Caco-2 (cell line): ENCODE results near the gene SVIL. TPM values are rescaled to one million over a fixed set of nuclear protein-coding genes. Genes with fewer than 3 reads are reported as not detected.
"Not testable (repeated sequence)": the region's sequence is repeated elsewhere in the genome, so short reads cannot be mapped to it uniquely, and the experiment has no call there.

Experiments used
- BruUV-seq: library from RNA; stranded (reverse); fragments of 400-500 nt; replicated peaks from 2 replicates; lab custom pipeline; 2021; lab: Mats Ljungman, UMichigan
- CTCF ChIA-PET: fragments of 300-600 bp; sonication (Branson Sonifier 250); formaldehyde crosslinking; loops from one replicate; lab custom pipeline; 2022; ENCODE audit warnings: antibody characterized with exemption; lab: Charles Lee
- POLR2A ChIA-PET: fragments of 300-600 bp; sonication (Branson Sonifier 250); formaldehyde crosslinking; loops from one replicate; lab custom pipeline; 2022; ENCODE audit warnings: antibody characterized with exemption; lab: Charles Lee
- DNase-seq, 2 experiments: peaks; one replicate each; pipeline versions ENCODE4 v3.0.0 to v3.0.0-alpha.2; 2020 to 2022
- H3K27me3 ChIP-seq: replicated peaks from 2 replicates; pipeline ENCODE4 v1.6.0; 2011; ENCODE audit warnings: low read length; ENCODE audit not compliant: control insufficient read depth, insufficient read depth
- H3K36me3 ChIP-seq: 2 replicates; pipeline ENCODE4 v1.5.1; 2011; ENCODE audit warnings: low read length; ENCODE audit not compliant: control insufficient read depth, insufficient read depth
- H3K4me1 ChIP-seq: fragments of 250-450 bp; sonication (Bioruptor Pico); 2 replicates; pipeline ENCODE4 v1.5.1; 2020; ENCODE audit warnings: mild to moderate bottlenecking
- H3K4me3 ChIP-seq: 2 replicates; pipeline ENCODE4 v1.5.1; 2011; ENCODE audit warnings: low read depth, mild to moderate bottlenecking, control low read depth, low read length
- H3K9me3 ChIP-seq: fragments of 250-450 bp; sonication (Bioruptor Pico); 2 replicates; pipeline ENCODE4 v1.5.1; 2020; ENCODE audit warnings: mild to moderate bottlenecking, moderate library complexity
- H3K27ac Mint-ChIP-seq: one replicate; pipeline ENCODE4 v1.8.0; 2022; ENCODE audit warnings: mixed read lengths; ENCODE audit not compliant: unreplicated experiment
- H3K27me3 Mint-ChIP-seq: one replicate; pipeline ENCODE4 v1.8.0; 2022; ENCODE audit warnings: mixed read lengths; ENCODE audit not compliant: insufficient read depth, unreplicated experiment
- H3K36me3 Mint-ChIP-seq: one replicate; pipeline ENCODE4 v1.8.0; 2022; ENCODE audit warnings: mild to moderate bottlenecking, mixed read lengths; ENCODE audit not compliant: insufficient read depth, unreplicated experiment
- H3K4me1 Mint-ChIP-seq: one replicate; pipeline ENCODE4 v1.8.0; 2022; ENCODE audit warnings: low read depth, mixed read lengths; ENCODE audit not compliant: unreplicated experiment
- H3K4me3 Mint-ChIP-seq: one replicate; pipeline ENCODE4 v1.8.0; 2022; ENCODE audit warnings: mild to moderate bottlenecking, moderate library complexity, mixed read lengths; ENCODE audit not compliant: unreplicated experiment
- H3K9me3 Mint-ChIP-seq: one replicate; pipeline ENCODE4 v1.8.0; 2022; ENCODE audit warnings: mixed read lengths; ENCODE audit not compliant: unreplicated experiment
- intact Hi-C: fragments of 100-400 bp; cut with micrococcal nuclease; formaldehyde crosslinking; loops from one replicate; pipeline ENCODE4 v1.10.0; 2022; ENCODE audit not compliant: unreplicated experiment
- total RNA-seq: library from RNA; stranded (reverse); gene quantifications from 2 replicates; pipeline ENCODE4 v1.2.3, GENCODE V29; 2022
- TF ChIP-seq, protein P1 (sequence below), 2 experiments: fragments of 200-600 bp in 1 of 2; IDR thresholded peaks; 1 replicate in 1 of 2; 2 replicates in 1 of 2; pipeline versions ENCODE4 v1.5.1 to v1.8.0; 2011 to 2022; ENCODE audit warnings: antibody characterized with exemption in 1 of 2, control low read depth in 1 of 2, inconsistent platforms in 1 of 2, low read depth in 1 of 2, low read length in 1 of 2, mild to moderate bottlenecking in 1 of 2, moderate library complexity in 1 of 2; ENCODE audit not compliant: insufficient read depth in 1 of 2, severe bottlenecking in 1 of 2, unreplicated experiment in 1 of 2

SVIL gene
- total RNA-seq, 1 experiment from 2014 or later = 54.4 TPM

DNA sequence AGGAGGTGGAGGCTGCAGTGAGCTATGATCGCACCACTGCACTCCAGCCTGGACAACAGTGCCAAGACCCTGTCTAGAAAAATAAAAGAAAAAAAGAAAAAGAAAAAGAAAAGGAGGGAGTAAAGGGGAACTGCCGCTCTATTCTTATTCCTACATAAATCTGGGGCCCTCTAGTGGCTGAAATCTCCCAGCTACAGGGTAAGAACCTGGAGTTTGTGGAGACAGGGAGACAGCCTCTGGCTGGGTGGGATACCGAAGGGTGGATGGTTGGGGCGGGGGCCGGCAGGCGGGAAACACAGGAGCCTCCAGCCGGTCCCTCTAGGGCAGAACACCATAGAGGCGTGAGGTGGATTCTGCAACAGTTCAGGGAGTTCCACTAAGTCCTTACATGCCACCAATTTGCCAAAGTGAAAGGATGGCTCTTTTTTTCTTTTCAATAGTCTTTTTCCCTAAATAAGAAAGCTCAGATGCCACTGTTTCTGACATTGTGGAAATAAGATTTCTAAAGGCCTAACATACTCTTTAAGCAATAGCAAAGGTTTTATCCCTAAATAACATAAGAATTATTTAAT lies 117.3 kb downstream of the SVIL start:
- H3K27ac Mint-ChIP-seq = no peak overlapping the region
- Histone ChIP-seq H3K36me3 (peaks cover 2% of the 10 kb centered on the region; the same call in 1 of the 2 replicates), H3K4me1 (0 out of 2 replicates have a peak, but pooled peaks cover 5% of the 10 kb centered on the region), H3K9me3 (no peaks in the 10 kb centered on the region), H3K27me3 (no peaks in the 10 kb centered on the region), H3K4me3 (no peak overlapping the region)
- ChIA-PET POLR2A (no interaction called here), CTCF (interaction anchor here (0.6 to 1.6 kb wide), 9 partner anchors 12 to 842 kb away, joined by 3 to 20 read pairs (median 3); no protein-coding TSS in a partner anchor)
- no peak overlapping the region for H3K4me3 Mint-ChIP-seq
- no peaks in the 10 kb centered on the region for H3K27me3 Mint-ChIP-seq
- peaks cover 6% of the 10 kb centered on the region for H3K4me1 Mint-ChIP-seq
- intact Hi-C loops = no loop called here
- TF ChIP-seq, protein P1, sequence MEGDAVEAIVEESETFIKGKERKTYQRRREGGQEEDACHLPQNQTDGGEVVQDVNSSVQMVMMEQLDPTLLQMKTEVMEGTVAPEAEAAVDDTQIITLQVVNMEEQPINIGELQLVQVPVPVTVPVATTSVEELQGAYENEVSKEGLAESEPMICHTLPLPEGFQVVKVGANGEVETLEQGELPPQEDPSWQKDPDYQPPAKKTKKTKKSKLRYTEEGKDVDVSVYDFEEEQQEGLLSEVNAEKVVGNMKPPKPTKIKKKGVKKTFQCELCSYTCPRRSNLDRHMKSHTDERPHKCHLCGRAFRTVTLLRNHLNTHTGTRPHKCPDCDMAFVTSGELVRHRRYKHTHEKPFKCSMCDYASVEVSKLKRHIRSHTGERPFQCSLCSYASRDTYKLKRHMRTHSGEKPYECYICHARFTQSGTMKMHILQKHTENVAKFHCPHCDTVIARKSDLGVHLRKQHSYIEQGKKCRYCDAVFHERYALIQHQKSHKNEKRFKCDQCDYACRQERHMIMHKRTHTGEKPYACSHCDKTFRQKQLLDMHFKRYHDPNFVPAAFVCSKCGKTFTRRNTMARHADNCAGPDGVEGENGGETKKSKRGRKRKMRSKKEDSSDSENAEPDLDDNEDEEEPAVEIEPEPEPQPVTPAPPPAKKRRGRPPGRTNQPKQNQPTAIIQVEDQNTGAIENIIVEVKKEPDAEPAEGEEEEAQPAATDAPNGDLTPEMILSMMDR (IDR thresholded peaks at IDR 0.05; ENCODE audit: insufficient read depth in 1 of 2, low read depth in 1 of 2, low read length in 1 of 2, severe bottlenecking in 1 of 2, unreplicated experiment in 1 of 2) = peak; percentile 76 to 82
- no TSS peak for BruUV-seq
- DNase-seq = peak in 1 of 2 experiments; percentile 63
- peaks cover 48% of the 10 kb centered on the region for H3K36me3 Mint-ChIP-seq
- no peaks in the 10 kb centered on the region for H3K9me3 Mint-ChIP-seq

DNA sequence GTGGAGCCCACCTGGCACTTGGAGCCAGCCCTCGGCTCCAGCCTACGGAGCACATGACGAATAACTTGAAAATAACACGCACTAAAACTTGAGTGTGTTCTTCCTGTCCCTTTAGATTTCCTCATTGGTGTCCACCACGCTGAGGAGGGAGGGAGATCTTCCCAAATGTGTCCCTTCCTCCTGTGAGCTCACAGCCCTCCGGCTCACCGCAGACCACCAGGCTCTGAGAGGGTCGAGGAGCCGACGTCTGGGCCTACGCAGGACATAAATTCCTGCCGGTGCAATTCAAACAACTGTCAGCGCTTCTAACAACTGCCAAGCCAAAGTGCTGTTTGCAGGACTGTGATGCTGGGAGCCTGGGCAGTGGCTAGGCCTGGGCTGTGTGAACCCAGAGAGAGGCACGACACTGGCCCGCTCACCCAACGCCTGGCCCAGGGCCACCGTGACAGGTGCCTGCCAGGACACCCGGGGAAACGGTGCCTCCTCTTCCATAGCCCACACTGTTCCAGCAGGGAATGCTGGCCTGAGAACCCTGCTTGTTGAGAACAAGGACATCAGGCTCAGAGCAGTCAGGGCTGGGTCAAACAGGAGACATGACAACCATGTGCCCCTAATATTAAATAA lies 118.3 kb downstream of the SVIL start:
- H3K9me3 Mint-ChIP-seq, H3K27ac Mint-ChIP-seq, H3K27me3 Mint-ChIP-seq, intact Hi-C loops, DNase-seq, H3K4me1 Mint-ChIP-seq, H3K4me3 Mint-ChIP-seq, H3K4me3 ChIP-seq, H3K9me3 ChIP-seq, BruUV-seq, POLR2A ChIA-PET, H3K27me3 ChIP-seq, H3K4me1 ChIP-seq, H3K36me3 ChIP-seq: not testable (repeated sequence)
- CTCF ChIA-PET = interaction anchor here (1.5 to 1.6 kb wide), 2 partner anchors 13 to 19 kb away, joined by 5 to 20 read pairs; no protein-coding TSS in a partner anchor
- H3K36me3 Mint-ChIP-seq = peaks cover 49% of the 10 kb centered on the region

DNA sequence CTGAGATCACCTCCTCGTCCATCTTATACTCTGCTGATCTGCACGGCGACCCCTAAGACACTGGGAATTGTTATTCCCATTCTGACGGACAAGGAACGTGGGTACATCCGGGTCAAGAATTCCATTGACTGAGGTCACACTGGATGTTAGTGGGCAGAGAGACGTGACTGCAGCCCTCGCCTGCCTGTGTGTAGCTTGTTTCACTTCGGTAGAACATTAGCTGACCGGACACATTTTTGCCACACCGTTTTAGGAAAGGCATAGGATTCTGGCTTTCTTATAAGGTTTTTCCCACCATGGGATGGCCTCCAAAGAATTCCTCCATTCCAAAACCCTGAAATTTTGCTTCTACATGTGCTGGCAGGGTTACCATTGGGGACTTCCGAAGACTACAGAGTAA lies 118.9 kb downstream of the SVIL start:
- H3K27ac Mint-ChIP-seq, H3K9me3 ChIP-seq, POLR2A ChIA-PET, H3K4me3 Mint-ChIP-seq, H3K4me1 Mint-ChIP-seq, BruUV-seq, H3K27me3 Mint-ChIP-seq, H3K9me3 Mint-ChIP-seq, H3K4me1 ChIP-seq, H3K4me3 ChIP-seq, H3K36me3 ChIP-seq, intact Hi-C loops, H3K27me3 ChIP-seq, DNase-seq, CTCF ChIA-PET: not testable (repeated sequence)
- H3K36me3 Mint-ChIP-seq = peaks cover 43% of the 10 kb centered on the region

DNA sequence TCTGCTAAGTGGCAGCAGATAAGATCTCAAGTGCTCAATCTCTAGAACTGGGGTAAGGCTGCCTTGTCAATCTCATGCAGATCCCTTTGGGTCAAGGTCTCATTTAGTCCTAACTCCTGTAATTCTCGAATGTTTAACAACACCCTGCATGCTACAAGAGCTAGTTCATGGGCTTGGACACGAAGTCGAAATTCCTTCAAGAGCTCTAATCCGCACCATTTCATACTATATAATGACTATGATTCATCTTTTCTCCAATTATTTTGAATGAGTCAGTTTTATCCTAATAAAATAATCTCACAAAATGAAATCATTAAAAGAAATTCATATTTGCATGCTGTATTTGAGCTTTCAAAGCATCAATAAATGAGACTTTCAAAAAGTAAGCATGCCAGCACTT lies 119.7 kb downstream of the SVIL start:
- H3K4me1 Mint-ChIP-seq, POLR2A ChIA-PET, H3K4me1 ChIP-seq, H3K9me3 ChIP-seq, H3K27me3 Mint-ChIP-seq, H3K4me3 ChIP-seq, intact Hi-C loops, H3K36me3 ChIP-seq, H3K9me3 Mint-ChIP-seq, DNase-seq, H3K4me3 Mint-ChIP-seq, BruUV-seq, H3K27ac Mint-ChIP-seq, H3K27me3 ChIP-seq: not testable (repeated sequence)
- CTCF ChIA-PET = interaction anchor here (2.4 kb wide), 1 partner anchor 20 kb away, joined by 18 read pairs; no protein-coding TSS in a partner anchor
- peaks cover 37% of the 10 kb centered on the region for H3K36me3 Mint-ChIP-seq
